Activated T-helper 1 cell treated with anti-CD3 and anti-CD28 coated beads, Interleukin-12 subunit alpha, Interleukin-12 subunit beta, Interleukin-2, Interleukin-4 antibody, amounts not matched to agents 30 ng/mL and 10 ng/mL and 1 ng/mL, durations not matched to agents 14 hours and 24 hours and 36 hours (primary cell): ENCODE measurements around the gene TNS2. TPM values are rescaled to one million over a fixed set of nuclear protein-coding genes. Genes with fewer than 3 reads are reported as not detected.

Experiments
- DNase-seq: peaks from one replicate; pipeline ENCODE4 v3.0.0; 2021; ENCODE audit warnings: low spot score
- H3K27ac Mint-ChIP-seq: one replicate; pipeline ENCODE4 v1.8.0; 2021; ENCODE audit warnings: mild to moderate bottlenecking, mixed read lengths
- H3K27me3 Mint-ChIP-seq: one replicate; pipeline ENCODE4 v1.8.0; 2022; ENCODE audit warnings: mild to moderate bottlenecking, moderate library complexity, mixed read lengths; ENCODE audit not compliant: insufficient read depth
- H3K36me3 Mint-ChIP-seq: one replicate; pipeline ENCODE4 v1.8.0; 2021; ENCODE audit warnings: low read depth, mixed read lengths
- H3K4me1 Mint-ChIP-seq: one replicate; pipeline ENCODE4 v1.8.0; 2021; ENCODE audit warnings: low read depth, mixed read lengths
- H3K4me3 Mint-ChIP-seq: one replicate; pipeline ENCODE4 v1.8.0; 2021; ENCODE audit warnings: mild to moderate bottlenecking, moderate library complexity, mixed read lengths
- H3K9me3 Mint-ChIP-seq: one replicate; pipeline ENCODE4 v1.8.0; 2021; ENCODE audit warnings: mixed read lengths
- intact Hi-C: fragments of 100-400 bp; cut with micrococcal nuclease; formaldehyde crosslinking; loops from one replicate; pipeline ENCODE4 v1.15.1; 2024
- total RNA-seq: library from RNA; stranded (reverse); gene quantifications from 2 replicates; pipeline ENCODE4 v1.2.3, GENCODE V29; 2022

The TNS2 gene
- total RNA-seq, 1 donor from 2014 or later = 2.7 TPM

DNA sequence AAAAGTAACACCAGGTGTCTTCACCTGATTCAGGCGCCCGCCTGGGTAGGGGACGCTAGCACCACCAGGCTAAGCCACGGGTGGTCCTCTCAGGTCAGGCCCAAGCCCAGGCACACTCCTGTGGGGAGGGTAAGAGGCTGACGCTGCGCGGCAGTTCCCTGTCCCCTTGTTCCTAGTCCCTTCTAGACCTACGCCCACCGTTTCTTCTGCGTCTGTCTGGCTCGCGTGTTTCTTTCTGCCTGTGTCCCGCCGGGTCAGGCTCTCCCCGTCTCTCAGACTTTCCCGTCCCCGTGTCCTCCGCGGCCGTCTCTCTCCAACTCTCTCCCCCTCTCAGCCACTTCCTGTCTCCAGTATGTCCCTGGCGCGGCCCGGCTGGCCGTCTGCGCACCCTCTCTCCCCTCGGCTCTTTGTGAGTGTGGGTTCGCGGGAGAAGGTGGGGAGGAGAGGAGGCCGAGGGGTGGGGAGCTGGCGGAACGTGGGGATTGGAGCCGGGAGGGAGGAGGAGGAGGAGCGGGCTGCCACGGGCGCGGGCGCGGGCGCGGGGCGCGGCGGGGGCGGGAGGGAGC is 3.1 kb upstream of the TNS2 start:
- H3K4me1 Mint-ChIP-seq = peaks cover 34% of the 10 kb centered on the region
- peaks cover 17% of the 10 kb centered on the region for H3K36me3 Mint-ChIP-seq
- peaks cover 9% of the 10 kb centered on the region for H3K27me3 Mint-ChIP-seq
- DNase-seq = peak; percentile 42
- no peaks in the 10 kb centered on the region for H3K9me3 Mint-ChIP-seq
- H3K27ac Mint-ChIP-seq = peak overlapping the region; percentile 86
- intact Hi-C loops = loop anchor here (1.0 to 10.0 kb wide), 2 partner anchors 8 to 408 kb away; partner anchors contain the start of gene PCBP2
- H3K4me3 Mint-ChIP-seq = peak overlapping the region; percentile 93

GRCh38 chr12:53047221-53048032 is 2.4 kb upstream of the TNS2 start:
- peak; percentile 68 for DNase-seq
- H3K4me1 Mint-ChIP-seq = peaks cover 34% of the 10 kb centered on the region
- H3K27me3 Mint-ChIP-seq = peaks cover 9% of the 10 kb centered on the region
- peak overlapping the region; percentile 29 for H3K27ac Mint-ChIP-seq
- intact Hi-C loops = loop anchor here (10.0 kb wide), 1 partner anchor 407 kb away; the partner anchor contains the start of gene PCBP2
- H3K36me3 Mint-ChIP-seq = peaks cover 11% of the 10 kb centered on the region
- H3K9me3 Mint-ChIP-seq = no peaks in the 10 kb centered on the region
- peak overlapping the region; percentile 47 for H3K4me3 Mint-ChIP-seq

DNA sequence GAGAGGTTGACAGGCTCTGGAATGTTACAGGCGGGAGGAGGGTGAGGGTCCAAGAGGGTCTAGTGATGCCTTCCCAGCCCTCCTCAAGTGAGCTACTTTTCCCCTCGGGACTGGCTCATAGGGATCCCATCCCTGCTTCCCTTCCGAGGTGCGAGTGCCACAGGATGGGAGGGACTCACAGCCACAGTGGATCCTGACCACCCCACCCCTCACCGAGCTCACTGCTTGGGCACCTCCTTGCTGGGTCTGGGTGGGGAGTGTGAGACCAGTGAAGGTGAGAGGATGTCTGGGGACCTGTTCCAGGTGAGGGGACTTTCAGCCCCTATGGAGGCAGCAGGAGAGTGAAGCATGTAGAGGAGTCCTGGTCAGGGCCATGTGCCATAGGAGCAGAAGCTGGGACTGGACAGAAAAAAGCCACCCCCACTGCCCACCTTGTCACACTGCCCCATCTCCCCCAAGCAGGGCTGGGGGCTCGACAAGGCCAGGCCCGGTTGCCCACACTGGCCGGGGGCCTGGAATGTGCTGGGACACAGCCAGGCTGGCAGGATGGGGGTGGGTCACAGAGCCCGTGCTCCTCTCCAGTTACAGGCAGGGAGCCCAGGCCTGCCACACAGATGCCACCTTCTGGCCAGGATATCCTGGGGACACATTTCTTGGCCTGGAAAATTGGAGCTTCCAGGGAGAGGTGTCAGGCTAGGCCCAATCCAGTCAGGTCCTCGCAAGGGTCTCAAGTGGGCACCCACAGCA is 1.7 kb upstream of the TNS2 start:
- H3K4me3 Mint-ChIP-seq = peak overlapping the region; percentile 47
- intact Hi-C loops = loop anchor here (10.0 kb wide), 1 partner anchor 407 kb away; the partner anchor contains the start of gene PCBP2
- peaks cover 3% of the 10 kb centered on the region for H3K36me3 Mint-ChIP-seq
- no peak for DNase-seq
- peak overlapping the region; percentile 48 for H3K27ac Mint-ChIP-seq
- H3K9me3 Mint-ChIP-seq = no peaks in the 10 kb centered on the region
- peaks cover 34% of the 10 kb centered on the region for H3K4me1 Mint-ChIP-seq
- H3K27me3 Mint-ChIP-seq = peaks cover 9% of the 10 kb centered on the region

DNA sequence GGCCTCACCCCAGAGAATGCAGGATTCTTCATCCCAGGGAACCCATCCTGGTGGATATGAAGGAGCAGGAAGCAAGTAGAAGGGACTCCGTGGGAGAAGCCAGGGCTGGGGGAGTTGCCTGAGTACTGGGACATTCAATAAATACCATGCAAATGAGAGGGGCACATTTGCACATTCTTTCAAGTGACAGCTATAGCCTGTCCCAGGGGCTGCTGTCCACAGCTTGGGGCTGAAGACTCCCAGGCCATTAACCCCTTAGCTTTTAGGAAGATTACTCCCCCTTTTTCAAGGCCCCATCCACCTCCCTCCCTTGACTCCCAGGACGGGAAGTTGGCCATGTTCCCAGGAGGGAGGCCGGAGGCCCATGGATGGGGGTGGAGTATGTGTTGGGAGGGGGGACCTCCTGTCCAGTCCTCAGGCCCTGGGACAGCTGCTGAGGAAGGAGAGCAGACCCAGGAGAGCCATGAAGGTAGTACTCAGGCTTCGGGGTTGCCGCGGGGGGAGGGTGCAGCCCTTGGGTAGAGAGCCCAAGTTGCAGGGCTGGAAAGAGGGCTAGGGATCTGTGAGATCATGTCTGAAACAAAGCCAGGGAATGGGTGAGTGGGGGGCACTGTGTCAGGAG is 974 bp upstream of the TNS2 start:
- intact Hi-C loops = loop anchor here (10.0 kb wide), 1 partner anchor 406 kb away; the partner anchor contains the start of gene PCBP2
- H3K9me3 Mint-ChIP-seq = no peaks in the 10 kb centered on the region
- no peak for DNase-seq
- peaks cover 3% of the 10 kb centered on the region for H3K36me3 Mint-ChIP-seq
- H3K4me3 Mint-ChIP-seq = no peak overlapping the region
- H3K4me1 Mint-ChIP-seq = peaks cover 39% of the 10 kb centered on the region
- H3K27ac Mint-ChIP-seq = peak overlapping the region; percentile 48
- peaks cover 9% of the 10 kb centered on the region for H3K27me3 Mint-ChIP-seq

- peak overlapping the region; percentile 5 for H3K27ac Mint-ChIP-seq
- no peaks in the 10 kb centered on the region for H3K9me3 Mint-ChIP-seq
- H3K36me3 Mint-ChIP-seq = no peaks in the 10 kb centered on the region
- H3K4me1 Mint-ChIP-seq = peaks cover 40% of the 10 kb centered on the region
- H3K4me3 Mint-ChIP-seq = no peak overlapping the region
- intact Hi-C loops = loop anchor here (5.0 kb wide), 1 partner anchor 167 kb away; no protein-coding TSS in a partner anchor
- H3K27me3 Mint-ChIP-seq = peaks cover 4% of the 10 kb centered on the region
- DNase-seq = no peak
Observed at GRCh38 chr12:53050426-53051057, 677 bp downstream of the TNS2 start.

DNA sequence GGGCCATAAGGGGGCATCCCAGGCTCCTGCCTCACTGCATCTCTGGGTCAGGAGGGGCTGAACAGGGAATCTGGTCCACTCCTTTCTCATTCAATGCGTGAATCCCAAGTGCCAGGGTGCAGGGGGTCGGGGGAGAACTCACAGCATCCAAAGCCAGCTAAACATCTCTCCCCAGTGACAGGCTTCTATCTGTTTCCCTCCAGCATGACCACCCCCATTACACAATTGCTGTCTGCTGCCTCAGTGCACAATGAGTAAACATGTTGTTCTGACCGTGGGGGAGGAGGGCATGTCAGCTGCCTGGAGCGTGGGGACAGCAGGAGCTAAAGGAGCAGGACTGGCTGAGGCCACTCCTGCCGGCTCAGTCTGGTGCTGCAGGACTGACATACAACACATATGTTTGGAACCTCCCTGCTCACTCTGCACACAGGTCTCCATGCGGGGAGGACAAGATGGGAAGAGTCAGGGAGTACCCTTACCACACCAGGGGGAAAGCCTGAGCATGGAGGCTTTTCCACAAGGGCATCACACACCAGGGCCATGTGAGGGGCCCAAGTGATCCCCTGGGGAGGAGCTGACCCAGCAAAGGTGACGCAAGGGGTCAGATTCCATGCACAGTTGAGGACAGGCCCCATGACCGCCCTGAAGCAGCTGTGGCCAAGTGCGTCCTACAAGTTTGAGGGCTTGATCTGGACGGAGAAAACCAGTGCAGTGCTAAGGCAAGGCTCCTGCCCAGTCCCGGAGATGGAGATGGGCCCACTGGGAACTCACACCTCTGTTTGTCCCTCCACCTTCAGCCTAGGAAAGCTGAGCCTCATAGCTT is 1.4 kb downstream of the TNS2 start:
- Mint-ChIP-seq H3K4me3 (peak overlapping the region; percentile 37), H3K27me3 (peaks cover 2% of the 10 kb centered on the region), H3K4me1 (peaks cover 32% of the 10 kb centered on the region), H3K27ac (no peak overlapping the region), H3K9me3 (no peaks in the 10 kb centered on the region), H3K36me3 (no peaks in the 10 kb centered on the region)
- intact Hi-C loops = loop anchor here (5.0 kb wide), 1 partner anchor 166 kb away; no protein-coding TSS in a partner anchor
- no peak for DNase-seq

DNA sequence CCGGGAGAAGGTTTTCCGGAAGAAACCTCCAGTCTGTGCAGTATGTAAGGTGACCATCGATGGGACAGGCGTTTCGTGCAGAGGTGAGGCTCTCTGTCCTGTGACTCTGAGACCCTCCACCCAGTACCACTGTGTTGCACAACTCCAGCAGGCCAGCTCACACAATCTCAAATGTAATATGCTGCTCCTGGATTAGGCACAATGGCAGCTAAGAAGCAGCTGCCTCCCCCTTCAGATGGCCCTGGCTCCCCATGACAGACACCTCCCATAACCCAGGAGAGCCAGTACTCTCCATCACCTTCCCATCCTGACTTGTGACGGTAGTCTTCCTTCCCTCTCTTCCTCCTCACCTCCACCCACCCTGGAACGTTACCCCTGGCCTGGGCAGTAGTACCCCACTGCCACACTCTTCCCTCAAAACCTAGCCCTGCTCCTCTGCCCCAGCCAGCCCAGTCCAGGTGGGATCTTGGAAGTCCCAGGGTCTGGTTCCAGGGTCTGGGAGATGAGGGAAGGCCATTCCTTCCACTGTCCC is 2.1 kb downstream of the TNS2 start:
- intact Hi-C loops = loop anchor here (5.0 kb wide), 1 partner anchor 165 kb away; no protein-coding TSS in a partner anchor
- DNase-seq = no peak

GRCh38 chr12:53052419-53053217 is 2.8 kb downstream of the TNS2 start:
- Mint-ChIP-seq H3K36me3 (no peaks in the 10 kb centered on the region), H3K27me3 (no peaks in the 10 kb centered on the region), H3K4me1 (peaks cover 25% of the 10 kb centered on the region), H3K27ac (no peak overlapping the region), H3K4me3 (no peak overlapping the region), H3K9me3 (no peaks in the 10 kb centered on the region)
- intact Hi-C loops = loop anchor here (5.0 kb wide), 1 partner anchor 165 kb away; no protein-coding TSS in a partner anchor
- no peak for DNase-seq

More for the DNA sequence above, 2.1 kb downstream of the TNS2 start:
- Mint-ChIP-seq H3K4me3 (no peak overlapping the region), H3K36me3 (no peaks in the 10 kb centered on the region), H3K27ac (no peak overlapping the region), H3K4me1 (peaks cover 25% of the 10 kb centered on the region), H3K27me3 (no peaks in the 10 kb centered on the region), H3K9me3 (no peaks in the 10 kb centered on the region)

- peak; percentile 26 for DNase-seq
- Mint-ChIP-seq H3K27ac (peak overlapping the region; percentile 93), H3K27me3 (no peaks in the 10 kb centered on the region), H3K36me3 (no peaks in the 10 kb centered on the region), H3K9me3 (no peaks in the 10 kb centered on the region), H3K4me1 (peaks cover 25% of the 10 kb centered on the region), H3K4me3 (peak overlapping the region; percentile 93)
- intact Hi-C loops = loop anchor here (1.0 to 5.0 kb wide), 5 partner anchors 7 to 164 kb away; partner anchors contain the start of genes EIF4B and SPRYD3
Observed at GRCh38 chr12:53053218-53054111, 3.6 kb downstream of the TNS2 start.
